Stimulated activated CD4-positive, alpha-beta T cell treated with anti-CD3 and anti-CD28 coated beads, Interleukin-4, amount 100 ng/mL, for 1 hour (primary cell): ENCODE data around the gene CRYBG1.

ENCODE experiments used
- DNase-seq: peaks from one replicate; pipeline ENCODE4 v3.0.0-alpha.2; 2020

Gene CRYBG1, protein sequence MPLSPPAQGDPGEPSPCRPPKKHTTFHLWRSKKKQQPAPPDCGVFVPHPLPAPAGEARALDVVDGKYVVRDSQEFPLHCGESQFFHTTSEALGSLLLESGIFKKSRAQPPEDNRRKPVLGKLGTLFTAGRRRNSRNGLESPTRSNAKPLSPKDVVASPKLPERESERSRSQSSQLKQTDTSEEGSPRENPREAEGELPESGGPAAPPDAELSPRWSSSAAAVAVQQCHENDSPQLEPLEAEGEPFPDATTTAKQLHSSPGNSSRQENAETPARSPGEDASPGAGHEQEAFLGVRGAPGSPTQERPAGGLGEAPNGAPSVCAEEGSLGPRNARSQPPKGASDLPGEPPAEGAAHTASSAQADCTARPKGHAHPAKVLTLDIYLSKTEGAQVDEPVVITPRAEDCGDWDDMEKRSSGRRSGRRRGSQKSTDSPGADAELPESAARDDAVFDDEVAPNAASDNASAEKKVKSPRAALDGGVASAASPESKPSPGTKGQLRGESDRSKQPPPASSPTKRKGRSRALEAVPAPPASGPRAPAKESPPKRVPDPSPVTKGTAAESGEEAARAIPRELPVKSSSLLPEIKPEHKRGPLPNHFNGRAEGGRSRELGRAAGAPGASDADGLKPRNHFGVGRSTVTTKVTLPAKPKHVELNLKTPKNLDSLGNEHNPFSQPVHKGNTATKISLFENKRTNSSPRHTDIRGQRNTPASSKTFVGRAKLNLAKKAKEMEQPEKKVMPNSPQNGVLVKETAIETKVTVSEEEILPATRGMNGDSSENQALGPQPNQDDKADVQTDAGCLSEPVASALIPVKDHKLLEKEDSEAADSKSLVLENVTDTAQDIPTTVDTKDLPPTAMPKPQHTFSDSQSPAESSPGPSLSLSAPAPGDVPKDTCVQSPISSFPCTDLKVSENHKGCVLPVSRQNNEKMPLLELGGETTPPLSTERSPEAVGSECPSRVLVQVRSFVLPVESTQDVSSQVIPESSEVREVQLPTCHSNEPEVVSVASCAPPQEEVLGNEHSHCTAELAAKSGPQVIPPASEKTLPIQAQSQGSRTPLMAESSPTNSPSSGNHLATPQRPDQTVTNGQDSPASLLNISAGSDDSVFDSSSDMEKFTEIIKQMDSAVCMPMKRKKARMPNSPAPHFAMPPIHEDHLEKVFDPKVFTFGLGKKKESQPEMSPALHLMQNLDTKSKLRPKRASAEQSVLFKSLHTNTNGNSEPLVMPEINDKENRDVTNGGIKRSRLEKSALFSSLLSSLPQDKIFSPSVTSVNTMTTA (N-terminal part only)

GRCh38 chr6:106360410-106360988 is at the start of gene CRYBG1:
CRYBG1 (plus strand) TSS chr6:106360717; CDS start chr6:106360909, 192 bp downstream.
- peak; percentile 69 for DNase-seq

DNA sequence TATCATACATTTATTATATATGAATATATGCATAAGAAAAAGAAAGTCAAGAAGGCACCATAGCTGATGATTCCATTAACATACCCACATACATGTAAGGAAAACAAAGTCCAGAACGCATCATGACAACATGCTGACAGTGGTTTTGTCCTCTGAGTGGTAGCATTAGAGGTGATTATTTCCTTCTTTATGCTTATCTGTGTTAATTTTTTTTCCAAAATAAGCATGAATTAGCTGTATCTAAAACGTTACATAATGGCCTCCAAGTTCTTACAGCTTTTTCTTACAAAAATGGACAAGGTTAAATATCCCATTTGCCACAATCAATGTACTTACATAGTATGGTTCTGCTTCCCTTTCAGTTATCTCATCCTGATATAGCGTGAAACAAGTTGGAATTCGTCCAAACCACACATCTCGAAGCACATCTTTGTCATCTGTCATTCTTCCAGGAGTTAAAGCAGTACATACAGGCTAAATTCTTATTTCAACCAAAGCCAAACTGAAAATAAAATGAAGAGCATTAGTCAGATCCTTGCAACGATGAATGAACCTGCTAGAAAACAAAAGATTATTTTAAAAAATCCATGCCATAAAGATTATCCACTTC is 44.6 kb upstream of the CRYBG1 start:
- no peak for DNase-seq

DNA sequence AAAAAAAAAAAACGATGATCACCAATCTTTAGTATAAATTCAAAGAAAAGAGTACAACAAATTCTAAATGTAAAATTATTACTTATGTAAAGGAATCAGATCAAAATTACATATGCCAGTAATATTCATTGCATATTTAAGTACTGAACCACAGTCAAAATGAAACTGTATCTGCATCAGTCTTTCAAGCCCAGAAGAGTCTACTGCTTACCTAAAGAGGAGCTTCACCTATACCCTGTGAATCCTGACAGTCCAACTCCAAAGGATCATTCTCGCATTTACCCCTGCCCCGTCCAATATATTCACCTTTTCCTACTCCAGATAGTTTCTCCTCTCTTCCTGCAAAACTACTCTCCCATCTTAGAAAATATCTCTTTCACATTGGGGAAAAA is 44.1 kb upstream of the CRYBG1 start:
- no peak for DNase-seq

GRCh38 chr6:106318061-106318460 is 42.5 kb upstream of the CRYBG1 start:
- no peak for DNase-seq

DNA sequence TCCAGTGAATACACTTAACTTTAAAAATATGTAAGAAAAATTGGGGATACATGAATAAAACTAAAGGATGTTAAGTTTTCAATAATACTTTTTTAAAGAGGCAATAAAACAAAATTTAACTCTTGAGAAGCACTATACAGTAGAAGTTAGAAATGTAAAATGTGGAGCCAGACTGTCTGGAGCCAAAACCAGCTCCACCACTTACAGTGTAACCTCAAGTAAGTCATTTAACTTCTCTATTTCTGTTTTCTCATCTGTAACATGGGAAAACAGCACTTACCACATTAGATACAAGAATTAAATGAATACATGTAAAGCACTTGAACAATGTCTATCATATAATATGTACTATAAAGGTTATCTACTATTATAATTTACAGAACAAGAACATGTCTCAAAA is 41.7 kb upstream of the CRYBG1 start:
- no peak for DNase-seq

DNA sequence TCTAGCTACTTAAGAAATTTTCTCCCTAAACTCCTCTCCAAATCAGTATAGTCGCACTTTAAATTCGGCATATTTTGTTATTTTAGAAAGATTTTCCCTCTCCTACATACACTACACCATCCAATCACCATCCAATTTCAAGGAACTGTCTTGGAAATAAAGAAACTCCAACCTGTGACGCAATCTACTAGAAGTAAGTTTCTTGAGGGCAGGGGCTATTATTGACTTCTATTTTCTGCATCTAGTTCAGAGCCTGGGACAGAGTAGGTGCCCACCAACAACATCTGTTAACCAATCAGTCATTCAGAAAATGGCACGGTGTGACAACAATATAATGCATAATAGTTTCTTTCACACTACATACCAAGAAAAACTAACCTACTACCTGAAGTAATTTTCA is 38.6 kb upstream of the CRYBG1 start:
- no peak for DNase-seq

DNA sequence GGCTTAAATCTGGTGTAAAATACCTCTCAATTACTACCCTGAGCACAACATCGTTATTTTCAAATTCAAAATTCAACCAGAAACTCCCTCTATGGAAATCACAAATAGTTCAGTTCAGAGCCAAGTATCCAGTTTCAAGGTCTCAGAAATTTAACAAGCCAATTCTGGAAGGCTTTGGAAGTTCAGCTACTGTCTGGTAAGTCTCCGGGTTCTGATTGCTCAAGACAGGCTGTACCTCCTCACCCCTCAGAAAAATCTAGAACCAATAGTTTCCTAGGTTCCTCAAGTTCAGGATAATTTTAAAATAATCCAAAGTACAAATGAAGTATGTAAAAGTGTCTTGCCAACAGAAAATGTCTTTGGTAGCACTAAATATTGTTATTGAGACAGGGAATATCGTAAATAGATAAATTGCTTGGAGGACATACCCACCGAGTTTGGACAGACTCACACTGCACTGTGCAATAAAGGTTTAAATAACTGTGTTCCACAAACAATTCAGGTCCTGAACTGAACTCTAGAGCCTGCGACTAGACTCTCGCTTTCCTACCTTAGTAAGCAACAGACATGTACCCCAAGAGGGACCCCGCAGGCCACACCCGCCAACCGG is 35.7 kb upstream of the CRYBG1 start:
- DNase-seq = no peak

DNA sequence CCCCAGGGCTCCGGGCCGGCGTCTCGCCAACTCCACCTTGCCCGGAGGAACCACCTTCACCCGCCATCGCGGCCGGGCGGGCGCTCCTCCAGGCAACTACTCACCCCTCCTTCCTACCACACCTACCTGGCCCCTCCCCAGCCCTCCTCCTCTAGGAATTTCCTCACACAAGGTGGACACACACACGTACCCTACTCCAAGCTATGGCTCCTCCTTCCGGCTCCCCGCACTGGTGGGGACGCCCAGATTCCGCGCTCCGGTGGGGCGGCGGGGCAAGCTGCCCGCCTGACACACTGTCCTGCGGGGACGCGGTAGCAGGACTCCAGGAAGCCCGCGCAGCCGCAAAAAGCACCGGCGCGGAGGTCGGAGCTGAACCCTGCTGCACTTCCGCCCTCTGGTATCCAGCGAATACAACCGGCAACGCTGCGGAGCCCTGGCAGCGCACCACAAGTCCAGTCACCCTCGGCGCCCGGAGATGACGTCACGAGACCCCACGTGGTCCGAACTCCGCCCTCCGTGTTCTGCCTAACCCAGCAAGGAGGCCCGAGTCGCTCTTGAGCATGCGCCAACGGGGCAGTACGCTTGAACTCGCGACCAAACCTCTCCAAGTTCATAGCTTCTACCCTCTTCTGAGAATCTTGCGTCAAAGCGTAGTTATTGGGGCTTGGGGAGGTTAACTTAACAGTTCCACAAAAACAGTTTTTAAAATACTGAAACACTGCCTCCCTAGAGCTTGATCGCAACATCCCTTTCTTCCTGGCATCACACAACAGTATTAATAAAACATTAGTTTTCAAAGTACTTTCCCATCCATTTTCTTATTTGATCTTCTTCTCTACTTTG is 35.0 kb upstream of the CRYBG1 start, which contains the start of gene ATG5:
Gene ATG5 (minus strand): TSS at position 425 of the 843 bp plus-strand sequence. CDS start 9,552 bp downstream, outside the sequence.
- peak; percentile 100 for DNase-seq

DNA sequence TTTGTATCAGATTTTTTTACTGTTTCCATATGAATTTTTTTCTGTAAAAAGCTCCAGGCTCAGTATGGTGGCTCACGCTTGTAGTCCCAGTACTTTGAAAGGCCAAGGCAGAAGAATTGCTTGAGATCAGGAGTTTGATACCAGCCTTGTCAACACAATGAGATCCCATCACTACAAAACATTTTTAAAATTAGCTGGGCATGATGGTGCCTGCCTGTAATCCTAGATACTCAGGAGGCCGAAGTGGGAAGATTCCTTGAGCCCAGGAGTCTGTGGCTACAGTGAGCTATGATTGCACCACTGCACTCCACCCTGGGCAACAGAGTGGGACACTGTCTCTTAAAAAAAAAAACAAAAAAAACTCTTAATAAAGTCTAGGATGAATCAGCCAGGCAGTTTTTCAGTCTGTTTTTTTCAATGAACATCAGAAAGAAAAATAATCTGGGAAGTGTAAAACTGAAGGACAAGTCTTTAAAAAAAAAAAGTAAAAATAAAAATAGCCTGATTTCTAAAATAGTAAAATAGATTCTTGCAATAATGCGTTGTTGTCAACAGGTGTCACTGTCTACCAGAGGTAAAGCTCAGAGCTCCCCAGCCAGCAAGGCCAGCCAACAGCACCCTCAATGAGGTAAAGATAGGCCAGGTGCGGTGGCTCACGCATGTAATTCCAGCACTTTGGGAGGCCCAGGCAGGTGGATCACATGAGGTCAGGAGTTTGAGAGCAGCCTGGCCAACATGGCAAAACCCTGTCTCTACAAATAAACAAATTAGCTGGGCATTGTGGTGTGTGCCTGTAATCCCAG is 25.7 kb upstream of the CRYBG1 start:
- peak; percentile 34 for DNase-seq

- peak; percentile 10 for DNase-seq
These were observed 21.0 kb upstream of the CRYBG1 start for GRCh38 chr6:106339334-106340029.

- no peak for DNase-seq
These were observed 13.3 kb upstream of the CRYBG1 start for GRCh38 chr6:106347219-106347618.

DNA sequence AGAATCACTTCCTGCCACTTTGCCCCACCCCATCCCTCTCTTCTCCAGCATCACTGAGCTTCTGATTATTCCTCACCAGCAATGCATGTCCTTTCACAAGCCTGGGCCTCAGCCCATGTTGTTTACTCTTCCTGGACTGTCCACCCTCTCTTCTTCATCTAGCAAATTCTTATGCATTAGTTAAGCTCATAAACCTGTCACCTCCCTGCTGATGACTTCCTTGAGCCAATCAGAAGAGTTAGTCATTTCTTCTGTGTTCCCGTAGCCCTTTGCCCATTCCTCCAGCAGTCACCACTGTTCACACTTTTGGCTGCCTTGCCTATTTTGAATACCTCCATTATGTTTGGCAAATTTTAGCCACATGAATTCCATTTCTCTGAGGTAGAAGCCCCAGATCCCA is 4.1 kb upstream of the CRYBG1 start:
- DNase-seq = no peak

DNA sequence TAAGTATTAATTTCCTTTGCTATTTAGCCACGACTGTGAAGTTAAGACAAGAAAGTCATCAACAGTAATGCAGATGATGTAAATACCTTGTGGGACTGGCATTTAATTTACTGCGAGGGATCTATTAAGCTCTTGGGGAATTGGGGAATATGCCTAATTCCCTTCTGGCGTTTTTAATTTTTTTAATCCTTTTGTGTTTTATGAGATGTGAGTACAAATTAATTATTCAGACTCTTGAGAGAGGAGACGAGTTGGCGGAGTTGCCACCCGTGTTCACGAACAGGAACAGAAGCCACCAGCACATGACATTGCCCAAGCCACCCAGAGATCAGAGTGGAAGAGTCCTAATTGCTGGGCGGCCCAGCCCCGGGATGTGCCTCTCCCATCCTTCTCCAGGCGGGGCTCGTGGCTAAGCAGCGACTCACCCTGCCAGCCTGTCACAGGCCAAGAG is 533 bp upstream of the CRYBG1 start:
- DNase-seq = no peak

DNA sequence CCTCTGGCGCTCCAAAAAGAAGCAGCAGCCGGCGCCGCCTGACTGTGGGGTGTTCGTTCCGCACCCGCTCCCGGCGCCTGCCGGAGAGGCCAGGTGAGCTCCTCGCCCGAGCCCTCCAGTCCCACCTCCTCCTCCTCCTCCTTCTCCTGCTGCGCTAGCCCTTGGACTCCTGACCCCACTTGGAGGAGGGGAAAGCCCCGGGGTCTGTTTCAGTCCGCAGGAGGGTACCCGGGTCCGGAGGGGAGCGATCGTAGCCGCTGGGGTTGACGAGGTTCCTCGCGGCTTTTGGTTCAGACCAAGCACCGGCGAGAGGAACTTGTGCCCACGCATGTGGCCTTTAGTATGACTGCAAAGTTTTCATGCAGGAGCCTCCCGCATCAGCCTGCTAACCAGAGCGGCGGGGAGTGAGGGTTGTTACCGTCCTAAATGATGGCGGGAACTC is 493 bp downstream of the CRYBG1 start:
- DNase-seq = peak; percentile 15

DNA sequence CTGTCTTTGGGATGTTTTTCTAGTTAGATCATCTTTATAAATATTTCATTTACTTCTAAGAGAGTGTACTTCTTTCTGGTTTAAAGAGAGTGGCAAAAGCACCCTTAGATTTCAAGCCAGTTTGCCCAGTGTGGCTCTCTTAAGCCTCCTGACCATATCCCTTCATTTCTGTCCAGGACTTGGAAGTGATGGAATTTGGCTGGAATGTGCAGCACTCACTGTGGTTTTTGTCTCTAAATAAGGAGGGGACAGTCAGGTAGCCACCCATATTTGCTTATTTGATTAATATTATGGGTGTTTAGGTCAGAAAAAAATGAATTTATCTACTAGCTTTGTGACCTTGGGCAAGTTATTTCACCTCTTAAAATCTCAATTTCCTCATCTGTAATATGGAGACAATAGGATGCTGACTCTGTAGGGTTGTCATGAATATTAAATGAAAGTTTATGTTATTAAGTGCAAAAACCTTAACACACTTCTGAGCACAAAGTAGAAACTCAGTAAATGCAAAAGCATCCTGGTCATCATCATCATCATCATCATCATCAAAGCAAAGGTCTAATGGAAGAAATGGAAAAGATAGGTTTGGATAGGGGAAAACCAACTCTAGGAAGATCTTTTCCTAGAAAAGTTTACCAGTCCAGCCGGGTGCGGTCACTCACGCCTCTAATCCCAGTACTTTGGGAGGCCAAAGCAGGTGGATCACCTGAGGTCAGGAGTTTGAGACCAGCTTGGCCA is 3.1 kb downstream of the CRYBG1 start:
- DNase-seq = no peak

- no peak for DNase-seq
These were observed 9.2 kb downstream of the CRYBG1 start for GRCh38 chr6:106369739-106370138.

- no peak for DNase-seq
These were observed 10.1 kb downstream of the CRYBG1 start for GRCh38 chr6:106370639-106371038.

GRCh38 chr6:106372838-106373501 is 12.5 kb downstream of the CRYBG1 start:
- DNase-seq = no peak
